ENCODE data around the gene SYT3.
A peak's percentile ranks its signal among the peaks of the same experiment; 100 is the strongest.

The SYT3 gene

GRCh38 chr19:50662651-50663481 is 23.2 kb upstream of the SYT3 start:
- DNase-seq (ENCODE audit: low read depth in 2 of 2) = no peak

GRCh38 chr19:50661766-50662650 is 22.3 kb upstream of the SYT3 start:
- no peak for DNase-seq (ENCODE audit: low read depth in 2 of 2)

- DNase-seq (ENCODE audit: low read depth in 2 of 2) = no peak
Measured at GRCh38 chr19:50661023-50661422, 21.3 kb upstream of the SYT3 start.

GRCh38 chr19:50660088-50660366 is 20.3 kb upstream of the SYT3 start:
- DNase-seq (ENCODE audit: low read depth in 2 of 2) = no peak

GRCh38 chr19:50659318-50660087 is 19.8 kb upstream of the SYT3 start:
- no peak for DNase-seq (ENCODE audit: low read depth in 2 of 2)

GRCh38 chr19:50658441-50659317 is 19.0 kb upstream of the SYT3 start:
- DNase-seq (ENCODE audit: low read depth in 2 of 2) = peak; percentile 12 to 59

- DNase-seq (ENCODE audit: low read depth in 2 of 2) = peak; percentile 72 to 82
Measured at GRCh38 chr19:50657712-50658440, 18.2 kb upstream of the SYT3 start.

- no peak for DNase-seq (ENCODE audit: low read depth in 2 of 2)
Measured at GRCh38 chr19:50657222-50657669, 17.6 kb upstream of the SYT3 start.

- DNase-seq (ENCODE audit: low read depth in 2 of 2) = no peak
Measured at GRCh38 chr19:50654882-50655281, 15.2 kb upstream of the SYT3 start.

GRCh38 chr19:50652722-50653121 is 13.0 kb upstream of the SYT3 start:
- no peak for DNase-seq (ENCODE audit: low read depth in 2 of 2)

GRCh38 chr19:50651174-50651573 is 11.5 kb upstream of the SYT3 start:
- DNase-seq (ENCODE audit: low read depth in 2 of 2) = no peak

- DNase-seq (ENCODE audit: low read depth in 2 of 2) = no peak
Measured at GRCh38 chr19:50649433-50650391, 10.0 kb upstream of the SYT3 start, which contains the start of gene C19orf81. Gene C19orf81, plus strand, starts transcription at chr19:50649445. Its CDS starts 0 bp downstream, at chr19:50649445.

- DNase-seq (ENCODE audit: low read depth in 2 of 2) = no peak
Measured at GRCh38 chr19:50648659-50649058, 9.0 kb upstream of the SYT3 start.

- DNase-seq (ENCODE audit: low read depth in 2 of 2) = no peak
Measured at GRCh38 chr19:50647879-50648615, 8.4 kb upstream of the SYT3 start.

GRCh38 chr19:50646074-50646807 is 6.6 kb upstream of the SYT3 start:
- no peak for DNase-seq (ENCODE audit: low read depth in 2 of 2)

- DNase-seq (ENCODE audit: low read depth in 2 of 2) = no peak
Measured at GRCh38 chr19:50645107-50645506, 5.4 kb upstream of the SYT3 start.

- no peak for DNase-seq (ENCODE audit: low read depth in 2 of 2)
Measured at GRCh38 chr19:50644315-50644915, 4.7 kb upstream of the SYT3 start.
